ENCODE measurements around the gene GDF2.

Gene GDF2

GRCh38 chr10:47349941-47350371 is 27.7 kb downstream of the GDF2 start:
- no peak for DNase-seq (ENCODE audit: low read depth)
- no peak overlapping the region for H3K4me3 ChIP-seq (ENCODE audit: low read depth, low read length)
- TF ChIP-seq, protein P1, sequence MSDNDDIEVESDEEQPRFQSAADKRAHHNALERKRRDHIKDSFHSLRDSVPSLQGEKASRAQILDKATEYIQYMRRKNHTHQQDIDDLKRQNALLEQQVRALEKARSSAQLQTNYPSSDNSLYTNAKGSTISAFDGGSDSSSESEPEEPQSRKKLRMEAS (IDR thresholded peaks at IDR 0.05; ENCODE audit: low read depth, low read length) = no peak
- TF ChIP-seq, protein P2, sequence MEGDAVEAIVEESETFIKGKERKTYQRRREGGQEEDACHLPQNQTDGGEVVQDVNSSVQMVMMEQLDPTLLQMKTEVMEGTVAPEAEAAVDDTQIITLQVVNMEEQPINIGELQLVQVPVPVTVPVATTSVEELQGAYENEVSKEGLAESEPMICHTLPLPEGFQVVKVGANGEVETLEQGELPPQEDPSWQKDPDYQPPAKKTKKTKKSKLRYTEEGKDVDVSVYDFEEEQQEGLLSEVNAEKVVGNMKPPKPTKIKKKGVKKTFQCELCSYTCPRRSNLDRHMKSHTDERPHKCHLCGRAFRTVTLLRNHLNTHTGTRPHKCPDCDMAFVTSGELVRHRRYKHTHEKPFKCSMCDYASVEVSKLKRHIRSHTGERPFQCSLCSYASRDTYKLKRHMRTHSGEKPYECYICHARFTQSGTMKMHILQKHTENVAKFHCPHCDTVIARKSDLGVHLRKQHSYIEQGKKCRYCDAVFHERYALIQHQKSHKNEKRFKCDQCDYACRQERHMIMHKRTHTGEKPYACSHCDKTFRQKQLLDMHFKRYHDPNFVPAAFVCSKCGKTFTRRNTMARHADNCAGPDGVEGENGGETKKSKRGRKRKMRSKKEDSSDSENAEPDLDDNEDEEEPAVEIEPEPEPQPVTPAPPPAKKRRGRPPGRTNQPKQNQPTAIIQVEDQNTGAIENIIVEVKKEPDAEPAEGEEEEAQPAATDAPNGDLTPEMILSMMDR (IDR thresholded peaks at IDR 0.05; ENCODE audit: low read depth, low read length) = no peak
- TF ChIP-seq POLR2A (IDR thresholded peaks at IDR 0.05; ENCODE audit: extremely low read depth, insufficient read length) (no peak), MYC (IDR thresholded peaks at IDR 0.05; ENCODE audit: low read depth, low read length) (no peak)

- no peak for DNase-seq (ENCODE audit: low read depth)
- H3K4me3 ChIP-seq (ENCODE audit: low read depth, low read length) = no peak overlapping the region
- TF ChIP-seq, protein P2 (IDR thresholded peaks at IDR 0.05; ENCODE audit: low read depth, low read length) = no peak
Measured at GRCh38 chr10:47350671-47351640, 28.7 kb downstream of the GDF2 start.

GRCh38 chr10:47351899-47352815 is 29.9 kb downstream of the GDF2 start:
- no peak overlapping the region for H3K4me3 ChIP-seq (ENCODE audit: low read depth, low read length)
- TF ChIP-seq MYC (IDR thresholded peaks at IDR 0.05; ENCODE audit: low read depth, low read length) (no peak), POLR2A (IDR thresholded peaks at IDR 0.05; ENCODE audit: extremely low read depth, insufficient read length) (no peak)
- TF ChIP-seq, protein P1 (IDR thresholded peaks at IDR 0.05; ENCODE audit: low read depth, low read length) = no peak
- TF ChIP-seq, protein P2 (IDR thresholded peaks at IDR 0.05; ENCODE audit: low read depth, low read length) = no peak
- no peak for DNase-seq (ENCODE audit: low read depth)

GRCh38 chr10:47353351-47353750 is 31.1 kb downstream of the GDF2 start:
- TF ChIP-seq POLR2A (IDR thresholded peaks at IDR 0.05; ENCODE audit: extremely low read depth, insufficient read length) = no peak
- TF ChIP-seq, protein P1 (IDR thresholded peaks at IDR 0.05; ENCODE audit: low read depth, low read length) = no peak
- TF ChIP-seq MYC (IDR thresholded peaks at IDR 0.05; ENCODE audit: low read depth, low read length) = no peak
- TF ChIP-seq, protein P2 (IDR thresholded peaks at IDR 0.05; ENCODE audit: low read depth, low read length) = no peak
- H3K4me3 ChIP-seq (ENCODE audit: low read depth, low read length) = no peak overlapping the region
- DNase-seq (ENCODE audit: low read depth) = no peak

DNA sequence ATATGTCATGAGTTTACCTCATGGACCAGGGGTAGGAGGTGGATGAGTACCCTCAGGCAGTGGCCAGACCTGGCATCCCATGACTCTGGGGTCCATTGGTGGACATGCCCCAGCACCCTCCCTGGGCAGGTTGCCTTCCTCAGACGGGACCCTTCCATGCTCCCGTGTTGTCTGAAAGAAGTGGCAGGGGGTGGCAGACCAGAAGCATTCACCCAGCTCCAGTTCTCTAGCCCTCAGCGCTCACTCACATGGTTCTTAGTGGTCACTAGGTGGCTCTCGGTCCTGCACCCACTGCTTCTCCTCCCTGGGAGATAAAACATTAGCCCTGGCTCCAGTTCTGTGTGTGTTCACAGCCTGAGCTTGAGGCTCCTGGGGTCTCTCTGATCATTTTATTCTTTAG is 31.9 kb downstream of the GDF2 start:
- DNase-seq (ENCODE audit: low read depth) = peak; percentile 12
- TF ChIP-seq POLR2A (IDR thresholded peaks at IDR 0.05; ENCODE audit: extremely low read depth, insufficient read length) (no peak), MYC (IDR thresholded peaks at IDR 0.05; ENCODE audit: low read depth, low read length) (no peak)
- TF ChIP-seq, protein P2 (IDR thresholded peaks at IDR 0.05; ENCODE audit: low read depth, low read length) = no peak
- TF ChIP-seq, protein P1 (IDR thresholded peaks at IDR 0.05; ENCODE audit: low read depth, low read length) = no peak

More for the DNA sequence above, 31.9 kb downstream of the GDF2 start:
- no peak overlapping the region for H3K4me3 ChIP-seq (ENCODE audit: low read depth, low read length)
